GM12875 (cell line): Measurements from ENCODE around the gene EPN1.
A peak's percentile ranks its signal among the peaks of the same experiment; 100 is the strongest.

Experiments
- H3K4me3 ChIP-seq: one replicate; pipeline ENCODE4 v1.5.1; 2011; ENCODE audit warnings: low read depth, low read length, control low read depth
- CTCF ChIP-seq: IDR thresholded peaks from 2 replicates; pipeline ENCODE4 v1.5.1; 2011; ENCODE audit warnings: low read depth, mild to moderate bottlenecking, control low read depth, inconsistent platforms, low read length, moderate library complexity, borderline replicate concordance; ENCODE audit not compliant: insufficient read depth

The EPN1 gene

GRCh38 chr19:55703790-55704215 lies 28.8 kb downstream of the EPN1 start:
- no peak overlapping the region for H3K4me3 ChIP-seq

GRCh38 chr19:55704494-55705245 lies 29.6 kb downstream of the EPN1 start:
- peak; percentile 31; the same call in 1 of the 2 replicates for TF ChIP-seq CTCF
- no peak overlapping the region for H3K4me3 ChIP-seq

More at GRCh38 chr19:55703790-55704215, 28.8 kb downstream of the EPN1 start:
- peak; percentile 80 for TF ChIP-seq CTCF

- H3K4me3 ChIP-seq, result no peak overlapping the region
- TF ChIP-seq CTCF, result no peak
These were observed 30.9 kb downstream of the EPN1 start for GRCh38 chr19:55705972-55706371.

GRCh38 chr19:55711719-55712118 lies 36.7 kb downstream of the EPN1 start:
- no peak overlapping the region for H3K4me3 ChIP-seq
- no peak for TF ChIP-seq CTCF

DNA sequence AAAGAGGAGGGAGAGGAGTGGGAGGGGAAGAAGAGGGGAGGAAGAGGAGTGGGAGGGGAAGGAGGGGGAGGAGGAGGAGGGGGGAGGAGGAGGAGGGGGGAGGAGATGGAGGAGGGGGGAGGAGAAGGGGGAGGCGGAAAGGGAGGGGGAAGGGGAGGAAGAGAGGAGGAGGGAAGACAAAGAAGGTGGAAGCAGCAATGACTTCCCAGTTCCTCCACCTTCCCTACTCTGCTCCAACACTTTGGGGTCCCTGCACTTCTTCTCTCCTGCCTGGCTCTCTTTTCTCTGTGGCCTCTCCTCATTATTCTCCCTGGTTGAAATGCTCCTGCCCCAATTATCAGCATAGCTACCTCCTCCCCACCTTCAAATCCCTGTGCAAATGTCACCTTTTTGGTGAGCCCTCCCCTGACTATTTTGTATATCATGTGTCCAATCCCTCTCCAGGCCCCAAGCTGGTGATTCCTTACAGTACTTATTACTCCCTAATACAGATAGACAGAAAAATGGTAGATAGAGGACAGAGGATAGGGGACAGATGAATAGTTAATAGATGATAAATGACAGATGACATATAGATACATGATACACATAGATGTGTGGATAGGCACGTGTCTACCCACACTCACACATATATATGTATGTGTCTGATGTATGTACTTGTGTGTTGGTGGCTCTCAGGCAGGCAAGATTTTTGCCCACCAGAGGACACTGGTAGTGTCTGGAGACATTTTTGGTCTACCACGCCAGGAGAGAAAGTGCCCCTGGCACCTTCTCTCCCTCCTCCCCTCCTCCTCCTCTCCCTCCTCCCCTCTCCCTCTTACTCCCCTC lies 38.0 kb downstream of the EPN1 start:
- no peak overlapping the region for H3K4me3 ChIP-seq
- TF ChIP-seq CTCF, result no peak

DNA sequence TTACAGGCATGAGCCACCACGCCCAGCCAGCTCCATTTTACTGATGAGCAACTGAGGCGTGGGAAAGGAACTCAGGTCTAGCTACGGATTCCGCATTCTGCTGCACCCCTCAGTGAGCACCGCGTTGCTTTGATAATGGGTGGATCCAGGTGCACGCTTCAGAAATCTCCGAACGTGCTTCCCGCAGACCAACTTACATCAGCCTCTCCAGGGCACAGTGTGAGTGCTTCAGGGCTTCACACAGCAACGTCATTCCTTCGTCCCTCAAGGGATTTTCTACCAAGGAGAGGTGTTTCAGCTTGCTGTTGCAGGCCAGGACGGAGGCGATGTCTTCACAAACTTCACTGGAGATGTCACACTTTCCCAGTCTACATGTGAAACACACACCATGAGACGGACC lies 41.5 kb downstream of the EPN1 start:
- TF ChIP-seq CTCF, result no peak
- H3K4me3 ChIP-seq, result no peak overlapping the region
